H9 (cell line): ENCODE measurements around the gene EPB41L4A. TPM values are rescaled to one million over a fixed set of nuclear protein-coding genes. Genes with fewer than 3 reads are reported as not detected.

Experiments used
- DNase-seq: peaks from one replicate; pipeline ENCODE4 v3.0.0-alpha.2; 2017
- H2AFZ ChIP-seq: one replicate; pipeline ENCODE4 v1.6.1; 2013; ENCODE audit warnings: mild to moderate bottlenecking, low read length, control low read depth, moderate library complexity
- H2AK5ac ChIP-seq: 2 replicates; pipeline ENCODE4 v1.6.1; 2013; ENCODE audit warnings: low read length, control low read depth, mixed read lengths; ENCODE audit not compliant: insufficient read length
- H2BK120ac ChIP-seq: one replicate; pipeline ENCODE4 v1.6.1; 2013; ENCODE audit warnings: low read depth, mild to moderate bottlenecking, low read length, control low read depth, inconsistent platforms; ENCODE audit not compliant: poor library complexity, severe bottlenecking
- H2BK12ac ChIP-seq: 2 replicates; pipeline ENCODE4 v1.6.1; 2013; ENCODE audit warnings: low read length, control low read depth, mixed read lengths, low read depth; ENCODE audit not compliant: insufficient read length
- H2BK15ac ChIP-seq: 2 replicates; pipeline ENCODE4 v1.6.1; 2013; ENCODE audit warnings: low read depth, low read length, control low read depth
- H2BK20ac ChIP-seq: one replicate; pipeline ENCODE4 v1.6.1; 2013; ENCODE audit warnings: low read depth, mild to moderate bottlenecking, low read length, control low read depth, inconsistent platforms; ENCODE audit not compliant: poor library complexity, severe bottlenecking
- H2BK5ac ChIP-seq: 2 replicates; pipeline ENCODE4 v1.6.1; 2013; ENCODE audit warnings: low read length, control low read depth, mixed read lengths; ENCODE audit not compliant: insufficient read length
- H3K14ac ChIP-seq: 2 replicates; pipeline ENCODE4 v1.6.1; 2013; ENCODE audit warnings: low read length, control low read depth; ENCODE audit not compliant: insufficient read depth
- H3K18ac ChIP-seq: 2 replicates; pipeline ENCODE4 v1.6.1; 2013; ENCODE audit warnings: low read depth, mild to moderate bottlenecking, mixed read lengths, low read length, control low read depth; ENCODE audit not compliant: insufficient read length
- H3K23ac ChIP-seq: 2 replicates; pipeline ENCODE4 v1.6.1; 2013; ENCODE audit warnings: low read length, control low read depth, mixed read lengths, low read depth; ENCODE audit not compliant: insufficient read length
- H3K23me2 ChIP-seq: 2 replicates; pipeline ENCODE4 v1.6.1; 2013; ENCODE audit warnings: low read depth, mild to moderate bottlenecking, mixed read lengths, low read length, control low read depth; ENCODE audit not compliant: insufficient read length, poor library complexity, severe bottlenecking
- H3K27ac ChIP-seq: 2 replicates; pipeline ENCODE4 v1.5.1; 2013; ENCODE audit warnings: low read length, control low read depth, mixed read lengths, low read depth; ENCODE audit not compliant: insufficient read length
- H3K27me3 ChIP-seq: 2 replicates; pipeline ENCODE4 v1.6.1; 2013; ENCODE audit warnings: low read length, control low read depth, inconsistent platforms; ENCODE audit not compliant: insufficient read depth
- H3K4ac ChIP-seq: 2 replicates; pipeline ENCODE4 v1.6.1; 2013; ENCODE audit warnings: low read depth, mild to moderate bottlenecking, control low read depth, inconsistent platforms, low read length, moderate library complexity
- H3K4me1 ChIP-seq: 2 replicates; pipeline ENCODE4 v1.6.1; 2013; ENCODE audit warnings: low read length, control low read depth, inconsistent platforms; ENCODE audit not compliant: insufficient read depth
- H3K4me2 ChIP-seq: 2 replicates; pipeline ENCODE4 v1.6.1; 2013; ENCODE audit warnings: low read length, control low read depth, mixed read lengths; ENCODE audit not compliant: insufficient read length, insufficient read depth
- H3K56ac ChIP-seq: 2 replicates; pipeline ENCODE4 v1.6.1; 2013; ENCODE audit warnings: low read depth, mild to moderate bottlenecking, mixed read lengths, low read length, control low read depth; ENCODE audit not compliant: insufficient read length
- H3K79me1 ChIP-seq: 2 replicates; pipeline ENCODE4 v1.6.1; 2013; ENCODE audit warnings: low read depth, mild to moderate bottlenecking, moderate library complexity, low read length, control low read depth, inconsistent platforms; ENCODE audit not compliant: insufficient read depth, poor library complexity, severe bottlenecking
- H3K79me2 ChIP-seq: 2 replicates; pipeline ENCODE4 v1.6.1; 2013; ENCODE audit warnings: low read length, control low read depth, inconsistent platforms; ENCODE audit not compliant: insufficient read depth
- H3K9ac ChIP-seq: 2 replicates; pipeline ENCODE4 v1.6.1; 2013; ENCODE audit warnings: low read length, control low read depth, mixed read lengths; ENCODE audit not compliant: insufficient read length; ENCODE audit errors: extremely low read depth
- H3K9me3 ChIP-seq: one replicate; pipeline ENCODE4 v1.6.1; 2013; ENCODE audit warnings: low read depth, low read length, inconsistent platforms; ENCODE audit not compliant: control insufficient read depth
- H3T11ph ChIP-seq: one replicate; pipeline ENCODE4 v1.6.1; 2013; ENCODE audit warnings: mild to moderate bottlenecking, low read length, control low read depth, inconsistent platforms
- H4K20me1 ChIP-seq: one replicate; pipeline ENCODE4 v1.6.1; 2013; ENCODE audit not compliant: control insufficient read depth, insufficient read length, insufficient read depth
- H4K5ac ChIP-seq: 2 replicates; pipeline ENCODE4 v1.6.1; 2013; ENCODE audit warnings: low read depth, mild to moderate bottlenecking, mixed read lengths, low read length, control low read depth; ENCODE audit not compliant: insufficient read length
- H4K8ac ChIP-seq: replicated peaks from 2 replicates; pipeline ENCODE4 v1.6.1; 2013; ENCODE audit warnings: low read length, control low read depth, mixed read lengths, low read depth; ENCODE audit not compliant: insufficient read length
- H4K91ac ChIP-seq: 2 replicates; pipeline ENCODE4 v1.6.1; 2013; ENCODE audit warnings: low read depth, mild to moderate bottlenecking, moderate library complexity, mixed read lengths, low read length, control low read depth; ENCODE audit not compliant: insufficient read length
- H3K27ac Mint-ChIP-seq, 3 experiments: 2 replicates in 2 of 3; 3 replicates in 1 of 3; pipeline ENCODE4 v1.8.0; 2020 to 2021; ENCODE audit warnings: mixed read lengths in 3 of 3, mild to moderate bottlenecking in 1 of 3, moderate library complexity in 1 of 3
- H3K27me3 Mint-ChIP-seq: 2 replicates; pipeline ENCODE4 v1.8.0; 2021; ENCODE audit warnings: low read depth, mild to moderate bottlenecking, moderate library complexity, mixed read lengths
- H3K36me3 Mint-ChIP-seq, 3 experiments: 2 replicates in 2 of 3; 3 replicates in 1 of 3; pipeline ENCODE4 v1.8.0; 2020 to 2021; ENCODE audit warnings: low read depth in 3 of 3, mixed read lengths in 3 of 3; ENCODE audit not compliant: insufficient read depth in 1 of 3
- H3K4me1 Mint-ChIP-seq, 2 experiments: 2 replicates each; pipeline ENCODE4 v1.8.0; 2020; ENCODE audit warnings: mixed read lengths in 2 of 2
- H3K4me3 Mint-ChIP-seq, 2 experiments: 2 replicates in 1 of 2; 3 replicates in 1 of 2; pipeline ENCODE4 v1.8.0; 2020 to 2021; ENCODE audit warnings: mild to moderate bottlenecking in 2 of 2, mixed read lengths in 2 of 2, moderate library complexity in 1 of 2
- H3K9me3 Mint-ChIP-seq, 2 experiments: 2 replicates in 1 of 2; 3 replicates in 1 of 2; pipeline ENCODE4 v1.8.0; 2020; ENCODE audit warnings: mild to moderate bottlenecking in 2 of 2, mixed read lengths in 2 of 2, moderate library complexity in 1 of 2
- WGBS: extraction: QIAGEN DNeasy Blood & Tissue Kit; methylation state at CpG from one replicate; pipeline ENCODE4 v1.1.7; 2013; ENCODE audit warnings: missing lambda C conversion rate, low lambda C conversion rate, mixed read lengths; ENCODE audit not compliant: insufficient read length; ENCODE audit errors: extremely low coverage; 5-methylcytosine and 5-hydroxymethylcytosine counted together
- total RNA-seq: library from RNA; stranded (reverse); gene quantifications from 2 replicates; pipeline ENCODE4 v1.2.1, GENCODE V29; 2021
- TF ChIP-seq, protein P1 (sequence below): fragments of 200-600 bp; sonication (generic); conservative IDR thresholded peaks from 3 replicates; pipeline ENCODE4 v1.8.0; 2021; ENCODE audit warnings: antibody characterized with exemption, mild to moderate bottlenecking

Gene EPB41L4A
- total RNA-seq, 1 experiment from 2014 or later = 4.9 TPM

DNA sequence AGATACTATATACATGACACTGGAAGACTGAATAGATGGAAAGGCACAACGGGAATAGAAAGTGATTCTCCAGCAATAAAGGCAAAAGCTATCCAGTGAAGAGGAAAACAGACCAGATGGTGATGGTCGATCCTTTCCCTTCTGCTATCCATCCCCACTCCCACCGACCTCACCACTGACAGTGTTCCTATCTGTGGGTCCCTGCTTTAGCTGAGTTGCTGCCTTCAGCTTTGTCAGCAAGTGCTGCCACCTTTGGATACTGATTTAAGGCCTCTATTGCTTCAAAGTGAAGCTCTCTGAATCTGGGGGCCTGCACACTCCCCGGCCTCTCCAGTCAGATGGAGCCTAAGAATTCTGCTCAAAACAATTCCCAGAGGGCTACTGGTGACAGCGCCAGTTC is 32.3 kb downstream of the EPB41L4A start:
- H3K4me1 ChIP-seq = no peaks in the 10 kb centered on the region
- H4K5ac ChIP-seq = no peak overlapping the region
- no peak overlapping the region for H3K18ac ChIP-seq
- no peak overlapping the region for H3K4ac ChIP-seq
- no peak overlapping the region for H3K23ac ChIP-seq
- Mint-ChIP-seq H3K4me3 (no peak overlapping the region), H3K4me1 (peaks cover 13 to 16% of the 10 kb centered on the region in 2 experiments), H3K27me3 (no peaks in the 10 kb centered on the region), H3K36me3 (peaks cover 0 to 3% (median 0%) of the 10 kb centered on the region in 3 experiments; a peak in 1 of 7 replicates), H3K27ac (no peak overlapping the region), H3K9me3 (no peaks in the 10 kb centered on the region)
- no peak overlapping the region for H2BK5ac ChIP-seq
- no peaks in the 10 kb centered on the region for H3K79me1 ChIP-seq
- no peak overlapping the region for H3K14ac ChIP-seq
- H3K56ac ChIP-seq = no peak overlapping the region
- no peaks in the 10 kb centered on the region for H4K20me1 ChIP-seq
- no peak overlapping the region for H2AFZ ChIP-seq
- no peak for DNase-seq
- H3K79me2 ChIP-seq = no peaks in the 10 kb centered on the region
- no peak overlapping the region for H2BK120ac ChIP-seq
- no peak overlapping the region for H2BK15ac ChIP-seq
- H3K9ac ChIP-seq = no peak overlapping the region
- no peaks in the 10 kb centered on the region for H3K27me3 ChIP-seq
- H3T11ph ChIP-seq = no peak overlapping the region
- no peak overlapping the region for H2AK5ac ChIP-seq
- no peak overlapping the region for H2BK12ac ChIP-seq
- H2BK20ac ChIP-seq = no peak overlapping the region
- WGBS = no CpG with 5 or more reads among the region's 5 CpGs
- no peak overlapping the region for H3K27ac ChIP-seq
- TF ChIP-seq, protein P1, sequence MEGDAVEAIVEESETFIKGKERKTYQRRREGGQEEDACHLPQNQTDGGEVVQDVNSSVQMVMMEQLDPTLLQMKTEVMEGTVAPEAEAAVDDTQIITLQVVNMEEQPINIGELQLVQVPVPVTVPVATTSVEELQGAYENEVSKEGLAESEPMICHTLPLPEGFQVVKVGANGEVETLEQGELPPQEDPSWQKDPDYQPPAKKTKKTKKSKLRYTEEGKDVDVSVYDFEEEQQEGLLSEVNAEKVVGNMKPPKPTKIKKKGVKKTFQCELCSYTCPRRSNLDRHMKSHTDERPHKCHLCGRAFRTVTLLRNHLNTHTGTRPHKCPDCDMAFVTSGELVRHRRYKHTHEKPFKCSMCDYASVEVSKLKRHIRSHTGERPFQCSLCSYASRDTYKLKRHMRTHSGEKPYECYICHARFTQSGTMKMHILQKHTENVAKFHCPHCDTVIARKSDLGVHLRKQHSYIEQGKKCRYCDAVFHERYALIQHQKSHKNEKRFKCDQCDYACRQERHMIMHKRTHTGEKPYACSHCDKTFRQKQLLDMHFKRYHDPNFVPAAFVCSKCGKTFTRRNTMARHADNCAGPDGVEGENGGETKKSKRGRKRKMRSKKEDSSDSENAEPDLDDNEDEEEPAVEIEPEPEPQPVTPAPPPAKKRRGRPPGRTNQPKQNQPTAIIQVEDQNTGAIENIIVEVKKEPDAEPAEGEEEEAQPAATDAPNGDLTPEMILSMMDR = no peak
- no peak overlapping the region for H3K4me2 ChIP-seq
- H4K91ac ChIP-seq = no peak overlapping the region
- no peaks in the 10 kb centered on the region for H3K9me3 ChIP-seq
- H3K23me2 ChIP-seq = no peaks in the 10 kb centered on the region
- H4K8ac ChIP-seq = no peak overlapping the region
